Transverse colon (tissue), 4 donors: Measurements from ENCODE around the gene CDO1.

Experiments
- POLR2A ChIP-seq: fragments of 450-650 bp; IDR thresholded peaks from one replicate; pipeline ENCODE4 v1.6.1; 2016; ENCODE audit warnings: antibody characterized with exemption, mild to moderate bottlenecking, moderate library complexity
- POLR2AphosphoS5 ChIP-seq, 3 donors: sonication (generic); formaldehyde crosslinking; IDR thresholded peaks; one replicate each; pipeline ENCODE4 v1.6.1; 2016; ENCODE audit warnings: antibody characterized with exemption in 3 of 3
- TF ChIP-seq, protein P1 (sequence below), 5 experiments: fragments of 200-600 bp in 3 of 5; fragments of 450-650 bp in 2 of 5; sonication (generic) in 3 of 5; IDR thresholded peaks; 1 replicate in 2 of 5; 2 replicates in 3 of 5; pipeline ENCODE4 v1.5.1; 2016 to 2017; ENCODE audit warnings: antibody characterized with exemption in 5 of 5, inconsistent platforms in 3 of 5, mild to moderate bottlenecking in 2 of 5, moderate library complexity in 1 of 5

DNA sequence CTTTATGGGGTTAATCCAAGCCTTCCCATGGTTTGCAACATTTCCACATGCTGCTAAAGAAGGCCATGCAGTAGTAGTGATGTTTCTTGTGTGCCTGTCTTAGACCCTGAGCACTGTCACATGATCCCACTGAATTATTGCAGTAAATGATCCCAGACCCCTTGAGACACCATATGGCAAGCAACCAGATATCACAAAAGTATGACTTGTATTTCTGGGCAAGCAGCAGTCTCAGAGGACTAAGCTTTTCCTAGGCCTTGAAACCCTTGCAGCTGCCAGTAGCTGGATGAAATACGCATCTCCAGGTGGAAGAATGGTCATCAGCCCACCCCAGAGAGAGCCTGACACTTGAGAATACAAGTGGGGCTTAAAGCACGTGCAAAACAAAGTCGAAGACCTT lies 41.8 kb downstream of the CDO1 start:
- TF ChIP-seq, protein P1, sequence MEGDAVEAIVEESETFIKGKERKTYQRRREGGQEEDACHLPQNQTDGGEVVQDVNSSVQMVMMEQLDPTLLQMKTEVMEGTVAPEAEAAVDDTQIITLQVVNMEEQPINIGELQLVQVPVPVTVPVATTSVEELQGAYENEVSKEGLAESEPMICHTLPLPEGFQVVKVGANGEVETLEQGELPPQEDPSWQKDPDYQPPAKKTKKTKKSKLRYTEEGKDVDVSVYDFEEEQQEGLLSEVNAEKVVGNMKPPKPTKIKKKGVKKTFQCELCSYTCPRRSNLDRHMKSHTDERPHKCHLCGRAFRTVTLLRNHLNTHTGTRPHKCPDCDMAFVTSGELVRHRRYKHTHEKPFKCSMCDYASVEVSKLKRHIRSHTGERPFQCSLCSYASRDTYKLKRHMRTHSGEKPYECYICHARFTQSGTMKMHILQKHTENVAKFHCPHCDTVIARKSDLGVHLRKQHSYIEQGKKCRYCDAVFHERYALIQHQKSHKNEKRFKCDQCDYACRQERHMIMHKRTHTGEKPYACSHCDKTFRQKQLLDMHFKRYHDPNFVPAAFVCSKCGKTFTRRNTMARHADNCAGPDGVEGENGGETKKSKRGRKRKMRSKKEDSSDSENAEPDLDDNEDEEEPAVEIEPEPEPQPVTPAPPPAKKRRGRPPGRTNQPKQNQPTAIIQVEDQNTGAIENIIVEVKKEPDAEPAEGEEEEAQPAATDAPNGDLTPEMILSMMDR (IDR thresholded peaks at IDR 0.05): no peak
- TF ChIP-seq POLR2A (no peak), POLR2AphosphoS5 (IDR thresholded peaks at IDR 0.05) (no peak)
